Endometrial microvascular endothelial cells (primary cell): ENCODE measurements around the gene THSD4. TPM values are rescaled to one million over a fixed set of nuclear protein-coding genes. Genes with fewer than 3 reads are reported as not detected.

Source experiments
- in situ Hi-C: cut with HindIII; loops from 2 replicates; pipeline ENCODE4 v1.10.0; 2017; ENCODE audit warnings: low sequenced_read_pairs, low pct_unique_long_range_greater_than_20kb; ENCODE audit errors: inconsistent ontology term
- total RNA-seq: library from RNA; depleted of rRNA; stranded (reverse); fragments of >200 nt; gene quantifications from one replicate; pipeline ENCODE4 v1.2.3, GENCODE V29; 2015; ENCODE audit errors: inconsistent ontology term

Gene THSD4
- total RNA-seq, 1 donor from 2014 or later = 45.7 TPM

DNA sequence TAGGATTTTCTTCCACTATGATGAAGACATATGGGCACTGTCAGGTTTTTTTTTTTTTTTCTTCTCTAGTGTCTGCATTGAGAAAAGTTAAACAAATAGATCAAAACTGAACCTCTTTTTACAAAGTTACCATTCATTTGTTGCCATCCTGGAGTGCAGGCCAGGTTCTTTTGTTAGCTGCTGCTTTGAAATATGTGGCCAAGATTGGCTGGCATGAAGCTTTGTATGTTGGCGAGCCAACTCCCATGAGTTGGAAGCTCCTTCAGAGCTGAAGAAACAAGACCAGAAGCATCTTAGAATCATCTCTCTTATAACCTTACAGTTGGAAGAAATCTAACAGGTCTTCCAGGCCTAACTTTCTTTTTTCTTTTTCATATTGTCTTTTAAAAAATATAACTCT, 346.5 kb downstream of the THSD4 start:
- in situ Hi-C loops = no loop called here

- in situ Hi-C loops = no loop called here
Measured at GRCh38 chr15:71462638-71463037, 347.4 kb downstream of the THSD4 start.

DNA sequence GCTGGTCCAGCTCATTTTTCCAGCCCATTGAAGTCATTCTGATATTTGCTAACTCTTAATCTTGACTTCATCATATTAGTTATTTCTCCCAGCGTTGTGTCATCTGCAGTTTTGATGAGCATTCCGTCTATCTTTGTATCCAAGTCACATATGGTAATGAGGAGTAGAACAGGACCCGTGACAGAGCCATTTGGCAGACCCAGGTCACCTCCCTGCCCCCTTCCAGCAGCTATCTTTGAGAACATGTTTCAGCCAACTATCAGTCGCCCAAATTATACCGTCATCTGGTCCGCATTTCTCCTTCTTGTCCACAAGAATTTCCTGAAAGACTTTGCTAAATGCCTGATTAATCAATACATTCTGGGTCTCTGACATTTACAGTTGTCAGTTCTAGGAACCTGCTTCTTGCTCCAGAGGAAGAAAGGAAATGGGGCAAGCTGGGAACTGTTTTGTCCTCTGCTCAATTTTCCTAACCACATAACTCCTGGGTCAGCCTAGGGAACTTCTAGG, 347.9 kb downstream of the THSD4 start:
- in situ Hi-C loops = no loop called here

DNA sequence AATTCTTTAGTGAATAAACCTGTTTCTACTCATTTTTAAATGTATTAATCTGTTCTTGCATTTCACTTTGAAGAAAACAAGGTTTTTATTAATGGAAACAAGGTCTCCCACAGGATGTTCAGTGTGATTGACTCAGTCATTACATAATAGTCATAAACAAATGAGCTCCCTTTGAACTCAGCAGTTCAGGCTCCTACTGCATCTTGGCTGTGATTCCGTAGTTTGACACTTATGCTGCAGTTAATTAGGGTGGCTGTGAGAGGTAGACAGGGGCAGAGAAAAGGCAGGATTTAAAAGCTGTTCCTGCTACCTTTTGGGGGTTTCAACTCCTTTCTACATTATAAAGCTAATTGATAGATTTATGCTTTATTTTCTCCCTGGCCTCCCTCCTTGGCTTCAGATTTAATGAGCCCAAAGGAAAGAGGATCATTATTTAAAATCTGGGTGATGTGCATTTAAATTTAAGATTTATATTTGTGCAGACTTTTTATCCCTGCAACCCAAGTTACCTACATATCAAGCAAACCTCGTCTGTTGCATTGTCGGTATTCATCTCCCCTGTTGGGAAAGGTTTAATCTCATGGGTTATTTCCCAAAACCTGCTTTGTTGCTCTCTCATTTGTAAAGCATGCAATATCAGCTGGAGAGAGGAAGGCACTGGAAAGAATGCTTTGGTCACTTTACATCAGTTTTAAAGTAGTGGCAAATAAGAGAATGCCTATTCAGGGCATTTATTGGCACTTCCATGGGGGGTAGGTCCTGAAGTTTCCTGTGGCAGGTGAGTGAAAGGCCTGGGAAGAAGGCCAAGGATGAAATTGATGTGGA, 350.1 kb downstream of the THSD4 start:
- in situ Hi-C loops = no loop called here

DNA sequence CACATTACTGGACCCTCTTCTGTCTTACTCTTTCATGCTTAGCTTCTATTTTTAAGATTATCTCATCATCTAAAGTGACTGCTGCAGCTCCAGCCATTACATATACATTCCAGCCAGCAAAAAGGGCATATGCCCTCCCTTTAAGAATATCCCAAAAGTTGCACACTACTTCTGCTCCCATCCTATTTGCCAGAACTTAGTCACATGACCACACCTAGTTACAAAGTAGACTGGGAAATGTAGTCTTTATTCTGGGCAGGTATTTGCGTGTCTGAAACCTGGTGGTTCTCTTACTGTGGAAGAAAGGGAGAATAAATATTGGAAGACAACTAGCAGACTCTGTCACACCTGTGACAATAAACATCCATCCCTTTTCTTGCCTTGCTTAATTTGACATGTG, 353.4 kb downstream of the THSD4 start:
- in situ Hi-C loops = no loop called here

DNA sequence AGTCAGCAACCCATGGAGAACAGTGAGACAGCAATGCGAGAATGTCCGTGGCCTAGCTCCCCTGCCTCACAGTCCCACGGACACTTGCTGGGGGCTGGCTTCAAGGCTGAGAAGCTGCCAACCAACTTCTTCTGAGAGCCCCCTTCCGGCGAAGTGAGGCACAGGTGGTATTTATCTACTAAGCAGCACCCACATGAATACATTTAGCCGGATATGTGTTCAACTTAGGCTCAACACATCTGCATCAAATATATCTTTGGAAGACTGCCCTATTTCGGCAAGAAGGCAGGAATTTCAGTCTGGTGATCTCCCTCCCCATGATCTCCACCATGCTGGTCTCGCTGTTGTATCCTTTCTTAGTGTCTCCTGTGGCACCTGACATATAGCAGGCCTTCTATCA, 354.1 kb downstream of the THSD4 start:
- in situ Hi-C loops = no loop called here

DNA sequence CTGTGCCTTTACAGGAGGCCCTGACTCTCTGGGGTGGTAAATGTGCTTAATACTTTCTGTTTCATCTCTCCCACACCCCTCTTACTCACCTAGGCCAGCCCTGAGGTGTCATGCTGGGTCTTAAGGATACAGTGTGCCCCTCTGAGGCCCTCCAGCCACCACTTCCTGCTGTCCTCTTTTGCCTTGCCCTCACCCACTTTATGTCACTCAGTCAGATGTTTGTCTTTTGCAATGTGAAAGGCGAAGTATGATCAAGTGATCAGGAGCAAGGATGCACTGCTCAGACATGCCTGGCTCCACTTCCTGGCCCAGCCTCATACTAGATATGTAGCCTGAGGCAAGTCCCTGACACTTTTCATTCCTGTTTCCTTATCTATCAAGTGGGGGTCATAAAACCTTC, 356.1 kb downstream of the THSD4 start:
- in situ Hi-C loops = no loop called here

GRCh38 chr15:71472566-71472965, 357.3 kb downstream of the THSD4 start:
- in situ Hi-C loops = no loop called here

DNA sequence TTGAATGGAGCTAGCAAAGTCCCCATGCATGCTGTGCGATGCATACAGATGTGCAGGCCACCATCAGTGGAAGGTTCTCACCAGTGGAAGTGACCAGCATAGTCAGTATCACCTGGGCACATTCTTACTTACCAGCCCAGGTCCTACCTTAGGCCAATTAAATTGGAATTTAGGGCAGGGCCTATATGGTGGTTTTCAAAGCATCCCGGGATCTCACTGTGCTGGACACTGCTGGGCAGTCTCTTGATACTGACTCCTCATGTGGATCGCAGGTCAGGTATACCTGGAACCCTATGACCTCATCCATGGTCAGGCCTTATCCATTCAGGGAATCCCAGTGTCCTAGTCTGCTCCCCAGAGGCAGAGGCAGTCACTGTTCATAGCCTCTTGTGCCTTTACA, 358.5 kb downstream of the THSD4 start:
- in situ Hi-C loops = no loop called here

- in situ Hi-C loops = no loop called here
Measured at GRCh38 chr15:71476823-71477222, 361.6 kb downstream of the THSD4 start.

- in situ Hi-C loops = no loop called here
Measured at GRCh38 chr15:71480556-71480955, 365.3 kb downstream of the THSD4 start.

DNA sequence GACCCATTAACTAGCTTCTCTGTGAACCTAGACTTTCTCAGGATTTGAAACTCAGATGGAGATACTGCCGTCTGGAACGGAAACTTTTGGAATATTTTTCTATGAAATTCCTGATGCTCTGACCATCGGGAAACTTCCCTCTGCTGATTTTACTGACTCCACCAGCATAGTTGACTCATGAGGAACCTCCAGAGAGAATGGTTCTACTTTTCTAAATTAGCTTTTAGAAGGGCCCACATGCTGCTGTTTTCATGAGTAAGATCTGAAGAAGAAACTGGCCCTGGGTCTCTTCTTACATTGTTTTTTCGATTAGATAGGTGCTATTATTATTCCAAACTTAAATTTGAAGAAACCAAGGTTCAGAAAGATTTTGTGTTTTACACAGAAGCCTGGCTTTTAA, 368.8 kb downstream of the THSD4 start:
- in situ Hi-C loops = no loop called here

- in situ Hi-C loops = no loop called here
Measured at GRCh38 chr15:71485094-71485693, 369.9 kb downstream of the THSD4 start.

GRCh38 chr15:71489570-71489969, 374.3 kb downstream of the THSD4 start:
- in situ Hi-C loops = no loop called here

GRCh38 chr15:71493526-71493925, 378.3 kb downstream of the THSD4 start:
- in situ Hi-C loops = no loop called here

- in situ Hi-C loops = no loop called here
Measured at GRCh38 chr15:71494563-71495397, 379.5 kb downstream of the THSD4 start.

GRCh38 chr15:71495398-71495780, 380.1 kb downstream of the THSD4 start:
- in situ Hi-C loops = no loop called here

GRCh38 chr15:71496336-71496955, 381.2 kb downstream of the THSD4 start:
- in situ Hi-C loops = no loop called here
